HEK293 (cell line): ENCODE results near the gene MAST2.

ENCODE experiments used
- CTCF ChIA-PET: fragments of 350-600 bp; formaldehyde crosslinking; extraction: SDS; loops from one replicate; lab custom pipeline; 2021; ENCODE audit warnings: antibody characterized with exemption; lab: Yijun Ruan, JAX
- POLR2A ChIA-PET: fragments of 300-600 bp; formaldehyde crosslinking; extraction: SDS; loops from one replicate; lab custom pipeline; 2020; ENCODE audit warnings: antibody characterized with exemption, inconsistent platforms; lab: Yijun Ruan, JAX
- H3K27ac ChIP-seq: fragments of 200-500 bp; sonication (Bioruptor generic); 2 replicates; pipeline ENCODE4 v1.5.1; 2014; ENCODE audit warnings: low read depth, low read length, control low read depth, inconsistent platforms; ENCODE audit errors: extremely low read depth
- H3K36me3 ChIP-seq, 2 experiments: fragments of 200-500 bp in 1 of 2; sonication (Bioruptor generic) in 1 of 2; 1 replicate in 1 of 2; 2 replicates in 1 of 2; pipeline ENCODE4 v1.5.1; 2014 to 2017; ENCODE audit warnings: inconsistent platforms in 2 of 2, low read length in 2 of 2; ENCODE audit not compliant: control insufficient read depth in 2 of 2, insufficient read depth in 1 of 2
- H3K4me1 ChIP-seq: fragments of 200-500 bp; sonication (Bioruptor generic); 2 replicates; pipeline ENCODE4 v1.5.1; 2014; ENCODE audit warnings: mild to moderate bottlenecking, low read length, inconsistent platforms; ENCODE audit not compliant: control insufficient read depth, insufficient read depth
- H3K4me3 ChIP-seq: 2 replicates; pipeline ENCODE4 v1.5.1; 2011; ENCODE audit warnings: low read depth, mild to moderate bottlenecking, control low read depth, low read length, moderate library complexity
- H3K9me3 ChIP-seq: fragments of 200-500 bp; sonication (Bioruptor generic); 2 replicates; pipeline ENCODE4 v1.5.1; 2014; ENCODE audit warnings: low read depth, low read length, inconsistent platforms; ENCODE audit not compliant: control insufficient read depth, insufficient read depth
- GLI4 ChIP-seq: fragments of 450-650 bp; formaldehyde crosslinking; IDR thresholded peaks from 2 replicates; pipeline ENCODE4 v1.5.1; 2016; ENCODE audit warnings: missing biosample characterization, missing genetic modification characterization
- SALL2 ChIP-seq: fragments of 450-650 bp; formaldehyde crosslinking; IDR thresholded peaks from 2 replicates; pipeline ENCODE4 v1.5.0; 2017; ENCODE audit warnings: missing biosample characterization, mild to moderate bottlenecking, missing genetic modification characterization, borderline replicate concordance
- YY2 ChIP-seq: fragments of 450-650 bp; formaldehyde crosslinking; IDR thresholded peaks from 2 replicates; pipeline ENCODE4 v1.5.1; 2016; ENCODE audit warnings: missing biosample characterization, missing genetic modification characterization
- ZBTB17 ChIP-seq: fragments of 450-650 bp; formaldehyde crosslinking; IDR thresholded peaks from 2 replicates; pipeline ENCODE4 v1.5.1; 2016; ENCODE audit warnings: missing biosample characterization, missing genetic modification characterization
- ZBTB20 ChIP-seq: fragments of 450-650 bp; formaldehyde crosslinking; IDR thresholded peaks from 2 replicates; pipeline ENCODE4 v1.5.1; 2016; ENCODE audit warnings: missing biosample characterization, missing genetic modification characterization
- ZNF10 ChIP-seq: fragments of 450-650 bp; formaldehyde crosslinking; IDR thresholded peaks from 2 replicates; pipeline ENCODE4 v1.5.1; 2017; ENCODE audit warnings: missing biosample characterization, missing genetic modification characterization
- ZNF16 ChIP-seq: fragments of 450-650 bp; formaldehyde crosslinking; IDR thresholded peaks from 2 replicates; pipeline ENCODE4 v1.5.1; 2016; ENCODE audit warnings: low read depth, missing biosample characterization, missing genetic modification characterization
- ZNF18 ChIP-seq: fragments of 450-650 bp; formaldehyde crosslinking; IDR thresholded peaks from 2 replicates; pipeline ENCODE4 v1.5.1; 2016; ENCODE audit warnings: missing biosample characterization, missing genetic modification characterization
- ZNF211 ChIP-seq: fragments of 450-650 bp; formaldehyde crosslinking; IDR thresholded peaks from 2 replicates; pipeline ENCODE4 v1.5.1; 2016; ENCODE audit warnings: low read depth, missing biosample characterization, missing genetic modification characterization
- ZNF292 ChIP-seq: fragments of 450-650 bp; formaldehyde crosslinking; IDR thresholded peaks from 2 replicates; pipeline ENCODE4 v1.5.1; 2016; ENCODE audit warnings: low read depth, missing biosample characterization, missing genetic modification characterization, borderline replicate concordance
- ZNF324 ChIP-seq: fragments of 450-650 bp; formaldehyde crosslinking; IDR thresholded peaks from 2 replicates; pipeline ENCODE4 v1.5.1; 2016; ENCODE audit warnings: missing biosample characterization, missing genetic modification characterization
- ZNF341 ChIP-seq: fragments of 450-650 bp; formaldehyde crosslinking; IDR thresholded peaks from 2 replicates; pipeline ENCODE4; 2016; ENCODE audit warnings: low read depth, missing biosample characterization, missing genetic modification characterization
- ZNF548 ChIP-seq: fragments of 450-650 bp; formaldehyde crosslinking; IDR thresholded peaks from 2 replicates; pipeline ENCODE4 v1.5.1; 2016; ENCODE audit warnings: missing biosample characterization, missing genetic modification characterization
- ZNF585B ChIP-seq: fragments of 450-650 bp; formaldehyde crosslinking; IDR thresholded peaks from 2 replicates; pipeline ENCODE4 v1.5.1; 2016; ENCODE audit warnings: missing biosample characterization, missing genetic modification characterization
- ZNF610 ChIP-seq: fragments of 450-650 bp; formaldehyde crosslinking; IDR thresholded peaks from 2 replicates; pipeline ENCODE4 v1.5.1; 2016; ENCODE audit warnings: missing biosample characterization, missing genetic modification characterization, borderline replicate concordance
- ZNF639 ChIP-seq: fragments of 450-650 bp; formaldehyde crosslinking; IDR thresholded peaks from 2 replicates; pipeline ENCODE4 v1.5.1; 2016; ENCODE audit warnings: missing biosample characterization, missing genetic modification characterization
- ZNF837 ChIP-seq: fragments of 450-650 bp; formaldehyde crosslinking; IDR thresholded peaks from 2 replicates; pipeline ENCODE4 v1.5.1; 2016; ENCODE audit warnings: missing biosample characterization, missing genetic modification characterization
- TF ChIP-seq, protein P1 (sequence below): fragments of 450-650 bp; formaldehyde crosslinking; IDR thresholded peaks from 2 replicates; pipeline ENCODE4 v1.5.1; 2016; ENCODE audit warnings: missing biosample characterization, missing genetic modification characterization, borderline replicate concordance
- TF ChIP-seq, protein P2 (sequence below): fragments of 450-650 bp; formaldehyde crosslinking; IDR thresholded peaks from 2 replicates; pipeline ENCODE4 v1.5.1; 2016; ENCODE audit warnings: missing biosample characterization, missing genetic modification characterization

The MAST2 gene

DNA sequence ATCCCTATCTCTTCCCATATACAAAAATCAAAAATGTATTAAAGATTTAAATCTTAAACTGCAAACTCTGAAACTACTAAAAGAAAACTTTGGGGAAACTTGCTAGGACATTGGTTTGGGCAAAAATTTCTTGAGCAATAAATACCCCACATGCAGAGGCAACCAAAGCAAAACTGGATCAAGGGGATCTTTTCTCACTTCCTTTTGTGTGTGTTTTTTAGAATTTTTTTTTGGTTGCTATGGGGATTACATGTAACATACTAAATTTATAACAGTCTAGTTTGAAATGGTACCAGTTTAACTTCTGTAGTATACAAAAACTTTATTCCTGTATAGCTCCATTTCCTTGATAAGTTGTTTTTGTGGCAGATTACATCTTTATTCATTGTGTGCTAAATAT lies 16.8 kb downstream of the MAST2 start:
- Histone ChIP-seq H3K36me3 (peaks cover 3 to 11% of the 10 kb centered on the region in 2 experiments; a peak in 2 of 3 replicates), H3K4me1 (no peaks in the 10 kb centered on the region), H3K9me3 (no peaks in the 10 kb centered on the region), H3K27ac (no peak overlapping the region), H3K4me3 (no peak overlapping the region)
- ChIA-PET POLR2A (interaction anchor here (0.5 kb wide), 1 partner anchor 11 kb away, joined by 5 read pairs; no protein-coding TSS in a partner anchor), CTCF (interaction anchor here (0.7 kb wide), 1 partner anchor 33 kb away, joined by 3 read pairs; no protein-coding TSS in a partner anchor)
- TF ChIP-seq YY2 (tag by site-specific recombination) (no peak), ZNF18 (no peak)

- Histone ChIP-seq H3K4me3 (no peak overlapping the region), H3K36me3 (peaks cover 4 to 16% of the 10 kb centered on the region in 2 experiments; a peak in 2 of 3 replicates), H3K27ac (no peak overlapping the region), H3K9me3 (no peaks in the 10 kb centered on the region), H3K4me1 (no peaks in the 10 kb centered on the region)
- CTCF ChIA-PET = interaction anchor here (0.7 kb wide), 1 partner anchor 32 kb away, joined by 3 read pairs; no protein-coding TSS in a partner anchor
- POLR2A ChIA-PET = interaction anchor here (0.5 to 0.7 kb wide), 3 partner anchors 10 to 341 kb away, joined by 3 to 5 read pairs (median 5); no protein-coding TSS in a partner anchor
- no peak for TF ChIP-seq ZNF341
- TF ChIP-seq ZBTB17 (tag by site-specific recombination) = no peak
- TF ChIP-seq ZNF837 (tag by site-specific recombination) = no peak
- TF ChIP-seq ZNF324 = no peak
- TF ChIP-seq ZBTB20 = no peak
- no peak for TF ChIP-seq ZNF610 (tag by site-specific recombination)
- no peak for TF ChIP-seq ZNF10
- TF ChIP-seq ZNF16 (tag by site-specific recombination) = no peak
- TF ChIP-seq SALL2 = no peak
- no peak for TF ChIP-seq ZNF548 (tag by site-specific recombination)
- no peak for TF ChIP-seq ZNF585B (tag by site-specific recombination)
- TF ChIP-seq ZNF211 = no peak
- TF ChIP-seq, protein P1, sequence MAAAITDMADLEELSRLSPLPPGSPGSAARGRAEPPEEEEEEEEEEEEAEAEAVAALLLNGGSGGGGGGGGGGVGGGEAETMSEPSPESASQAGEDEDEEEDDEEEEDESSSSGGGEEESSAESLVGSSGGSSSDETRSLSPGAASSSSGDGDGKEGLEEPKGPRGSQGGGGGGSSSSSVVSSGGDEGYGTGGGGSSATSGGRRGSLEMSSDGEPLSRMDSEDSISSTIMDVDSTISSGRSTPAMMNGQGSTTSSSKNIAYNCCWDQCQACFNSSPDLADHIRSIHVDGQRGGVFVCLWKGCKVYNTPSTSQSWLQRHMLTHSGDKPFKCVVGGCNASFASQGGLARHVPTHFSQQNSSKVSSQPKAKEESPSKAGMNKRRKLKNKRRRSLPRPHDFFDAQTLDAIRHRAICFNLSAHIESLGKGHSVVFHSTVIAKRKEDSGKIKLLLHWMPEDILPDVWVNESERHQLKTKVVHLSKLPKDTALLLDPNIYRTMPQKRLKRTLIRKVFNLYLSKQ (tag by site-specific recombination) = no peak
- TF ChIP-seq, protein P2, sequence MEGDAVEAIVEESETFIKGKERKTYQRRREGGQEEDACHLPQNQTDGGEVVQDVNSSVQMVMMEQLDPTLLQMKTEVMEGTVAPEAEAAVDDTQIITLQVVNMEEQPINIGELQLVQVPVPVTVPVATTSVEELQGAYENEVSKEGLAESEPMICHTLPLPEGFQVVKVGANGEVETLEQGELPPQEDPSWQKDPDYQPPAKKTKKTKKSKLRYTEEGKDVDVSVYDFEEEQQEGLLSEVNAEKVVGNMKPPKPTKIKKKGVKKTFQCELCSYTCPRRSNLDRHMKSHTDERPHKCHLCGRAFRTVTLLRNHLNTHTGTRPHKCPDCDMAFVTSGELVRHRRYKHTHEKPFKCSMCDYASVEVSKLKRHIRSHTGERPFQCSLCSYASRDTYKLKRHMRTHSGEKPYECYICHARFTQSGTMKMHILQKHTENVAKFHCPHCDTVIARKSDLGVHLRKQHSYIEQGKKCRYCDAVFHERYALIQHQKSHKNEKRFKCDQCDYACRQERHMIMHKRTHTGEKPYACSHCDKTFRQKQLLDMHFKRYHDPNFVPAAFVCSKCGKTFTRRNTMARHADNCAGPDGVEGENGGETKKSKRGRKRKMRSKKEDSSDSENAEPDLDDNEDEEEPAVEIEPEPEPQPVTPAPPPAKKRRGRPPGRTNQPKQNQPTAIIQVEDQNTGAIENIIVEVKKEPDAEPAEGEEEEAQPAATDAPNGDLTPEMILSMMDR (tag by site-specific recombination) = no peak
- TF ChIP-seq ZNF639 (tag by site-specific recombination) = no peak
- TF ChIP-seq GLI4 = no peak
- TF ChIP-seq ZNF292 = no peak
Measured at GRCh38 chr1:45820788-45821187, 17.4 kb downstream of the MAST2 start.
